Mucosa of descending colon (tissue), 3 donors: ENCODE results near the gene SLC26A5. TPM values are rescaled to one million over a fixed set of nuclear protein-coding genes. Genes with fewer than 3 reads are reported as not detected.
"Not testable (repeated sequence)": the region's sequence is repeated elsewhere in the genome, so short reads cannot be mapped to it uniquely, and the experiment has no call there.

ENCODE experiments used
- ATAC-seq: fragments of 200-7000 bp; cut with Tn5 transposase; one replicate; pipeline ENCODE4 v1.9.1; 2020; ENCODE audit warnings: mild to moderate bottlenecking, moderate library complexity
- DNase-seq, 3 donors: peaks; one replicate each; pipeline ENCODE4 v3.0.0-alpha.2; 2020
- H3K36me3 ChIP-seq: fragments of 200-600 bp; one replicate; pipeline ENCODE4 v1.8.0; 2021; ENCODE audit warnings: low read depth, mild to moderate bottlenecking
- H3K4me1 ChIP-seq: fragments of 200-600 bp; one replicate; pipeline ENCODE4 v1.8.0; 2021; ENCODE audit warnings: low read depth, mild to moderate bottlenecking
- H3K4me3 ChIP-seq: fragments of 200-600 bp; one replicate; pipeline ENCODE4 v1.8.0; 2021; ENCODE audit warnings: mild to moderate bottlenecking
- H3K9me3 ChIP-seq: fragments of 200-600 bp; one replicate; pipeline ENCODE4 v1.8.0; 2021; ENCODE audit warnings: mild to moderate bottlenecking
- CTCF ChIP-seq: fragments of 200-600 bp; IDR thresholded peaks from one replicate; pipeline ENCODE4 v1.8.0; 2022; ENCODE audit warnings: antibody characterized with exemption, mild to moderate bottlenecking
- intact Hi-C, 2 donors: fragments of 100-400 bp; cut with DNase I in 1 of 2; cut with micrococcal nuclease in 1 of 2; formaldehyde crosslinking; loops; one replicate each; pipeline versions ENCODE4 v1.11.0 to v1.11.1; 2022; cut with DNase I, micrococcal nuclease
- total RNA-seq, 3 donors: library from RNA; stranded (reverse); fragmentation: NEBNext Ultra II Directional in 2 of 3; extraction: Animal tissue kit (Norgen Biotek cat#: 25700) in 2 of 3; gene quantifications; one replicate each; pipeline versions ENCODE4 v1.2.1 to v1.2.4, GENCODE V29; 2021 to 2023
- donor health status: DM: no; HTN: no; CAD: no; lungs with moderate emphysema.
- donor health status: DM: no; HTN: no; CAD: no.
- donor health status: DM: no; HTN: yes; CAD: no.

Gene SLC26A5
- total RNA-seq, 3 donors from 2014 or later, result 0.14 to 0.38 (median 0.19) TPM

- no peaks in the 10 kb centered on the region for H3K4me1 ChIP-seq
- intact Hi-C loops, result no loop called here
- DNase-seq (no peak), ATAC-seq (no peak)
- H3K4me3 ChIP-seq, result no peak overlapping the region
- TF ChIP-seq CTCF, result no peak
- H3K36me3 ChIP-seq, result no peaks in the 10 kb centered on the region
- H3K9me3 ChIP-seq, result no peaks in the 10 kb centered on the region
Observed at GRCh38 chr7:103420857-103421384, 25.1 kb downstream of the SLC26A5 start.

GRCh38 chr7:103418241-103418640, 27.8 kb downstream of the SLC26A5 start:
- no peak for TF ChIP-seq CTCF

GRCh38 chr7:103413407-103413806, 32.6 kb downstream of the SLC26A5 start:
- intact Hi-C loops, result no loop called here
- Histone ChIP-seq H3K36me3 (no peaks in the 10 kb centered on the region), H3K9me3 (no peaks in the 10 kb centered on the region), H3K4me3 (no peak overlapping the region), H3K4me1 (no peaks in the 10 kb centered on the region)
- ATAC-seq, result no peak
- no peak for TF ChIP-seq CTCF
- DNase-seq, result no peak

More at GRCh38 chr7:103418241-103418640, 27.8 kb downstream of the SLC26A5 start:
- ATAC-seq (no peak), DNase-seq (no peak)
- intact Hi-C loops, result no loop called here
- H3K9me3 ChIP-seq, result no peaks in the 10 kb centered on the region
- no peaks in the 10 kb centered on the region for H3K4me1 ChIP-seq
- H3K36me3 ChIP-seq, result no peaks in the 10 kb centered on the region
- no peak overlapping the region for H3K4me3 ChIP-seq

- intact Hi-C loops, result no loop called here
- DNase-seq (no peak), ATAC-seq (no peak)
- no peaks in the 10 kb centered on the region for H3K9me3 ChIP-seq
- no peaks in the 10 kb centered on the region for H3K4me1 ChIP-seq
- H3K4me3 ChIP-seq, result no peak overlapping the region
- H3K36me3 ChIP-seq, result no peaks in the 10 kb centered on the region
- TF ChIP-seq CTCF, result no peak
Observed at GRCh38 chr7:103412151-103412550, 33.9 kb downstream of the SLC26A5 start.

GRCh38 chr7:103405789-103406613, 40.0 kb downstream of the SLC26A5 start:
- H3K4me1 ChIP-seq, ATAC-seq, H3K9me3 ChIP-seq, DNase-seq, intact Hi-C loops, H3K4me3 ChIP-seq, H3K36me3 ChIP-seq: not testable (repeated sequence)

- H3K4me3 ChIP-seq, ATAC-seq, intact Hi-C loops, H3K36me3 ChIP-seq, DNase-seq, H3K9me3 ChIP-seq, H3K4me1 ChIP-seq: not testable (repeated sequence)
Observed at GRCh38 chr7:103399687-103400086, 46.3 kb downstream of the SLC26A5 start.
